ENCODE data around the gene ISG15.
"Not testable (repeated sequence)": the region's sequence is repeated elsewhere in the genome, so short reads cannot be mapped to it uniquely, and the experiment has no call there.

The ISG15 gene

DNA sequence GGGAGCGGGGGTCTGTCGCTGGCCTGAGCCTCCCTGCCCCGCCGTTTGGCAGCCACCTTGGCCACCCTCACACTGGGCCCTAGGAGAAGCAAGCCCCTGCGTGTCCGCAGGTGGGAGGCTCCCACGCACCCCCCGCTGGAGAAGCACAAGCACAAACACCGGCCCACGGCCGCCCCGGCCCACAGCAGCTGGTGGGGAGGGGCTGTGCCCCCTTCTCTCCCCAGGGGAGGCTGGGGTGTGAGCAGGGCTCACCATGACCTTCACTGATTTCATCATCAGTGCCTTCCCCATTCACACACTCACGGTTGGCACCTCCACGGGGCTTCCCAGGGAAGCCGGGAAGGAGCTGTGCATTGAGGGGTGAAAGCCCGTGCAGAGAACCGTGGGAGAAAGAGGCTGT is 14.5 kb downstream of the ISG15 start:
- CTCF ChIA-PET, result no interaction called here
- Mint-ChIP-seq H3K9me3 (no peaks in the 10 kb centered on the region), H3K27me3 (peaks cover 16% of the 10 kb centered on the region), H3K4me1 (peaks cover 12% of the 10 kb centered on the region), H3K4me3 (no peak overlapping the region), H3K27ac (no peak overlapping the region), H3K36me3 (no peaks in the 10 kb centered on the region)
- DNase-seq, result no peak

DNA sequence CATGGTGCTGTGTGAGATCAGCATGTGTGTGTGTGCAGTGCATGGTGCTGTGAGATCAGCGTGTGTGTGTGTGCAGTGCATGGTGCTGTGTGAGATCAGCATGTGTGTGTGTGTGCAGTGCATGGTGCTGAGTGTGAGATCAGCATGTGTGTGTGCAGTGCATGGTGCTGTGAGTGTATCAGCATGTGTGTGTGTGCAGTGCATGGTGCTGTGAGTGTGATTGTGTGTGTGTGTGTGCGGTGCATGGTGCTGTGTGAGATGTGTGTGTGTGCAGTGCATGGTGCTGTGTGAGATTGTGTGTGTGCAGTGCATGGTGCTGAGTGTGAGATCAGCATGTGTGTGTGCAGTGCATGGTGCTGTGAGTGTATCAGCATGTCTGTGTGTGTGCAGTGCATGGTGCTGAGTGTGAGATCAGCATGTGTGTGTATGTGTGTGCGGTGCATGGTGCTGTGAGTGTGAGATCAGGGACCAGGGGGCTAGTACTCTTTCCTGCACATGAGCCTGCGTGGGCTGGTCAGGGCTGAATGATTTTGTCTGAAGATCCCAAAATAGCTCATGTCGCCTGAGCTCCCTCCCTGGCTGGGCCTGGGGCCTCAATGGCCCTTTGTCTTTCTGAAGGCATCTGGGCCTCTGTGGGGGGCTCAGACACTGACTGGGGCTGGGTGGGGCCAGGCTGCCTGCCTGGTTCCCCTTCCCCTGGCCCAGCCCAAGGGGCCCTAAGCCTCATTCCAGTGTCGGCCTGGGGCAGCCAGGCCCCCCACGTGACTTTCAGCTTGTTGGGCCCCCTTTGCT is 17.8 kb downstream of the ISG15 start:
- CTCF ChIA-PET, result interaction anchor here (2.4 to 3.4 kb wide), 3 partner anchors 8 to 341 kb away, joined by 7 to 33 read pairs (median 13); no protein-coding TSS in a partner anchor
- H3K4me3 Mint-ChIP-seq, H3K4me1 Mint-ChIP-seq, H3K36me3 Mint-ChIP-seq, DNase-seq, H3K27ac Mint-ChIP-seq, H3K9me3 Mint-ChIP-seq: not testable (repeated sequence)
- H3K27me3 Mint-ChIP-seq, result peaks cover 28% of the 10 kb centered on the region

DNA sequence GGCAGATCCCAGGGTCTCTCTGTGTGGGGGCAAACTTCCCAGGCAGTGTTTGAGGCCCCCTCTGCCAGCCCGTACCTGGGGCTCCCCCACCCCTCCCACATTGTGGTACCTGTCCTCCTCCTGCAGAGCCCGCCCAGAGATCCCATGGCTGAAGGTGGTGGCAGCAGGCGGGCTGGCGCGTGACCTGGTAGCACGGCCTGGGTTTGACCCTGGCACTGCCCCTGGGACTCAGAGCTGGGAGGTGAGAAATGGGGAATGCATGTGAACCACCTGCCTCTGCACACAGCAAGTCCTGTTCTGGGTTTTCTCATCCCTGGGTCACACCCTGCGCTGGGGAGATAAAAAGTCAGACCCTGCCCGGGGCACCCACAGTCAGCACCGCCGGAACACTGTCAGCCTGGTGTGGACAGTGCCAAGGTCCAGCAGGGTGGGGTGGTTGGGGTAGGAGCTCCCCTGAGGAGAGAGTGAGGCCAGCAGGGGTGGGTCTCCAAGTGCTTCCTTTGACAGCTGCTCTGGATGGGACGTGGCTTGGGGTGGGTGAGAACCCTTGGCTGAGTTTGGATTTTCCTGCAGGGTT is 18.4 kb downstream of the ISG15 start:
- no peaks in the 10 kb centered on the region for H3K9me3 Mint-ChIP-seq
- H3K27me3 Mint-ChIP-seq, result peaks cover 33% of the 10 kb centered on the region
- no peak overlapping the region for H3K27ac Mint-ChIP-seq
- no peaks in the 10 kb centered on the region for H3K36me3 Mint-ChIP-seq
- H3K4me1 Mint-ChIP-seq, result peaks cover 8% of the 10 kb centered on the region
- DNase-seq, result no peak
- peak overlapping the region; percentile 46 for H3K4me3 Mint-ChIP-seq
- CTCF ChIA-PET, result interaction anchor here (2.1 to 3.4 kb wide), 5 partner anchors 8 to 340 kb away, joined by 7 to 33 read pairs (median 8); partner anchors contain the start of gene ISG15

DNA sequence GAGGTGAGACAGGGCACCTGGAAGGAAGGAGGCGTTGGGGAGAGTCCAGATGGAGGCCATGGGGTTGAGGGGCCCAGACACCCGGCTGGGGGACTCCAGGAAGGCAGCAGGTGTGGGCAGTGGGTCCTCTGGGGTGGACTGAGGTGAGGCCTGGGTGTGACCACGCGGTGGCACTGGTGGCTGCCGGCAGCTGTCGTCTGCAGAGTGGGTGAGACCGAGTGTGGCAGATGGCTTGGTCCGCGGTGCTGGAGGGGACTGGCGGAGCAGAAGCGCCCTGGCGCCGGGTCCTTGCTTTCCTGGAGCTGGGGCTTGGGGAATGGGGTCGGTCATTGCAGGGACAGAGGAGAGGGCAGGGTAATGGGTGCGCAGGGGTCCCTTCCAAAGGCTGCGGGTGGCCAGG is 19.1 kb downstream of the ISG15 start:
- no peaks in the 10 kb centered on the region for H3K36me3 Mint-ChIP-seq
- H3K4me3 Mint-ChIP-seq, result peak overlapping the region; percentile 46

DNA sequence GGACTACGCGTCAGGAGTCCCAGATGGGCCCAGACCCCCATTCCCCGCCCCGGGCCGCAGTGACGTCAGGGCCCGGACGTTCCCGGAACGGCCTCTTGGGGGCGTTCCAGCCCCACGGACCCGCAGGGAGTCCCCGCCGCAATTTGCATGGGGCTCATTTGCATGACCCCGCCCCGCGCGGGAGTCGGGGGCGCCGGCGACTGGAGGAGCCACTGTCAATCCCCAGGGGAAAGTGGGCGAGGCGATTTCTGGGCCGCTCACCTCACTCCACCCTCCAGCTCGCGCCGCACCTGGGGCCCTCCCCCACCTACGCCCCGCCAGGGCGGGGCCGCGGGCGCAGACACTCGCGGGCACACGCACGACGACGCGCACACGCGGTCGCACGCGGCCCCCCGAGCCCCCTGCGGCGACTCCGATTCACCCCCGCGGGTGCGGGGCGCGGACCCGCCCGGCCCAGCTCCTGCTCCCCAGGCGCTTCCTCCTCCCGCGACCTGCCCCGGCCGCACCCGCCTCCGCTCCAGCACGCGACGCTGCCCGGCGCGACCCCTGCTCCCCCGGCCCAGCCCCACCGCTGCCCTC is 19.8 kb downstream of the ISG15 start:
- Mint-ChIP-seq H3K4me3 (peak overlapping the region; percentile 41), H3K27me3 (peaks cover 45% of the 10 kb centered on the region), H3K27ac (no peak overlapping the region), H3K9me3 (no peaks in the 10 kb centered on the region), H3K36me3 (no peaks in the 10 kb centered on the region), H3K4me1 (peaks cover 8% of the 10 kb centered on the region)
- CTCF ChIA-PET, result interaction anchor here (0.8 to 3.4 kb wide), 6 partner anchors 10 to 339 kb away, joined by 3 to 33 read pairs (median 8); partner anchors contain the start of gene ISG15
- peak; percentile 92 for DNase-seq

More for the DNA sequence above, 19.1 kb downstream of the ISG15 start:
- peaks cover 39% of the 10 kb centered on the region for H3K27me3 Mint-ChIP-seq
- CTCF ChIA-PET, result interaction anchor here (2.1 to 3.4 kb wide), 5 partner anchors 9 to 340 kb away, joined by 7 to 33 read pairs (median 8); partner anchors contain the start of gene ISG15
- H3K4me1 Mint-ChIP-seq, result peaks cover 8% of the 10 kb centered on the region
- H3K27ac Mint-ChIP-seq, result peak overlapping the region; percentile 35
- no peak for DNase-seq
- no peaks in the 10 kb centered on the region for H3K9me3 Mint-ChIP-seq

DNA sequence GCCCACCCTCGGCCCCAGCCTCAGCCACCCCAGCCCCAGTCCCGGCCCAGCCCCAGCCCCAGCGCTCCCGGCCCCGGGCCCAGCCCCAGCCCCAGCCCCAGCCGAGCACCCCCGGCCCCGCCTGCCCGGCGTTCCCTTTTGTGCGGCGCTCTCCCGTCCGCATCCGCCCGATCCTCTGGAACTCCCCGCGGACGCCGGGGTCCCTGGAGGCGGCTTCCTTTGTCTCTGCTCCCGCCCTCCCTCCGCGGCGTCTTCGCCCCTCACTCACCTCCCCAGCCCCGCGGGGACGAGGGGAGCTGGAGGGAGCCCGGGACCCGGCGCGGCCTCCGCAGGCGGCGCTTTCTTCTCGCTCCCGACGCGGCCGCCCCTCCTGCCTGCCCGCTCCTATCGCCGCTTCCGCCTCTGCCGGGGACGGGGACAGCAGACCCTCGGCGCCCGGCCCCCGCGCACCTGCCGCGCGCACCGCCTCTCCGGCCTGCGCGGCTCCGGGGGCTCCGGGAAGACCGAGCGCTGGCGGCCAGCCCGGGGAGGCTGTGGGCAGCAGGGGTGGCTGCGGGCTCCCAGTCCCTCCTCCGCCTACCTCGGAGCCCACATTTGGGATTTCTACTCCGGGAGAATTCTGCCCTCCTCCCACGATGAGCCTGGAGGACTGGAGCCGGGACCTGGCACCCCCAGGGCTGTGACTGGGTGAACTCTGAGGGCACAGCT is 20.6 kb downstream of the ISG15 start:
- CTCF ChIA-PET, result interaction anchor here (0.8 to 3.4 kb wide), 6 partner anchors 10 to 338 kb away, joined by 3 to 33 read pairs (median 8); partner anchors contain the start of gene ISG15
- Mint-ChIP-seq H3K36me3 (no peaks in the 10 kb centered on the region), H3K27ac (no peak overlapping the region), H3K9me3 (no peaks in the 10 kb centered on the region), H3K27me3 (peaks cover 53% of the 10 kb centered on the region), H3K4me1 (peaks cover 15% of the 10 kb centered on the region), H3K4me3 (peak overlapping the region; percentile 35)
- DNase-seq, result peak; percentile 48

DNA sequence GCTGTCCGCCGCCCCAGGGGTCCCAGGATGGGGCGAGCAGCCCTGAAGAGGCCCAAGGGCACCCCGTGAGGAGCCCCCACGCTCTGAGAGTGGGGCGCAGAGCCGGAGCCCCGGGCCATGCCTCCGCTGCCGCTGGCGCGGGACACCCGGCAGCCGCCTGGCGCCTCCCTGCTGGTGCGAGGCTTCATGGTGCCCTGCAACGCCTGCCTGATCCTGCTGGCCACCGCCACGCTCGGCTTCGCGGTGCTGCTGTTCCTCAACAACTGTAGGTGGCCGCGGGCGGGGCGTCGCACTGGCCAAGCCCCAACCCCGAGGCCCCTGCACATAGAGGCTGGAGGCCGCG is 21.1 kb downstream of the ISG15 start:
- Mint-ChIP-seq H3K27me3 (peaks cover 58% of the 10 kb centered on the region), H3K9me3 (no peaks in the 10 kb centered on the region), H3K27ac (no peak overlapping the region), H3K36me3 (no peaks in the 10 kb centered on the region), H3K4me3 (peak overlapping the region; percentile 35), H3K4me1 (peaks cover 20% of the 10 kb centered on the region)
- CTCF ChIA-PET, result interaction anchor here (3.4 kb wide), 1 partner anchor 29 kb away, joined by 33 read pairs; no protein-coding TSS in a partner anchor
- DNase-seq, result no peak

DNA sequence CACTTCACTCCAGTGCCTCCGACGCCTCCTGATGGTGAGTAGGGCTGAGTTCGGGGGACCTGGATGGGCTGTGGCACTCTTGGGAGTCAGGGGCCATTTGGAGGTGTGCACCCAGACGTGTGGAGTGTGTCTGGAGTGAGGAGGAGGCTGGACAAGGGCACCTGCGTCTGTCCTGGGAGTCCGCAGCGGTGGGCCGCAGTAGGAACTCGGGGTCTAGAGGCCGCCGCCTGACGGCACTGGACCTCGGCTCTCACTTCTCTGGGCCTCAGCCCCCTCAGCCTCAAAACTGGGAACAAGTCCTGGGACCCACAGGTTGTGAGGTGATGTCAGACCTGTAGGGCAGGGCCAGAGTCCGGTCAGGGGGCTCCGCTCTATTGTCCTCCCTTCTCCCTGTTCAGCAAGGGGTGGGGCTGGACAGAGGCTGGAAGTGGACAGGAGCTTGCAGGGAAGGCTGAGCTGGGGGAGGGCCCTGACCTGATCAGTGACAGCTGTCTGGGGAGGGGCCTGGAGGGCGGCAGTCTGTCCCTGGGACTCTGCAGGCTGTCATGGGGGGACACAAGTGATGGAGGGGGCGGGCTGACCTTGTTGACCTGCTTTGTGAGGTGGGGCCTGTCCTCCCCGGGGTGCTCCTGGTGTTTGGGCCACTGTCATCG is 22.1 kb downstream of the ISG15 start:
- Mint-ChIP-seq H3K36me3 (no peaks in the 10 kb centered on the region), H3K27ac (no peak overlapping the region), H3K9me3 (no peaks in the 10 kb centered on the region), H3K4me3 (no peak overlapping the region), H3K4me1 (peaks cover 25% of the 10 kb centered on the region), H3K27me3 (peaks cover 68% of the 10 kb centered on the region)
- no peak for DNase-seq
- CTCF ChIA-PET, result interaction anchor here (0.6 kb wide), 1 partner anchor 29 kb away, joined by 4 read pairs; no protein-coding TSS in a partner anchor

DNA sequence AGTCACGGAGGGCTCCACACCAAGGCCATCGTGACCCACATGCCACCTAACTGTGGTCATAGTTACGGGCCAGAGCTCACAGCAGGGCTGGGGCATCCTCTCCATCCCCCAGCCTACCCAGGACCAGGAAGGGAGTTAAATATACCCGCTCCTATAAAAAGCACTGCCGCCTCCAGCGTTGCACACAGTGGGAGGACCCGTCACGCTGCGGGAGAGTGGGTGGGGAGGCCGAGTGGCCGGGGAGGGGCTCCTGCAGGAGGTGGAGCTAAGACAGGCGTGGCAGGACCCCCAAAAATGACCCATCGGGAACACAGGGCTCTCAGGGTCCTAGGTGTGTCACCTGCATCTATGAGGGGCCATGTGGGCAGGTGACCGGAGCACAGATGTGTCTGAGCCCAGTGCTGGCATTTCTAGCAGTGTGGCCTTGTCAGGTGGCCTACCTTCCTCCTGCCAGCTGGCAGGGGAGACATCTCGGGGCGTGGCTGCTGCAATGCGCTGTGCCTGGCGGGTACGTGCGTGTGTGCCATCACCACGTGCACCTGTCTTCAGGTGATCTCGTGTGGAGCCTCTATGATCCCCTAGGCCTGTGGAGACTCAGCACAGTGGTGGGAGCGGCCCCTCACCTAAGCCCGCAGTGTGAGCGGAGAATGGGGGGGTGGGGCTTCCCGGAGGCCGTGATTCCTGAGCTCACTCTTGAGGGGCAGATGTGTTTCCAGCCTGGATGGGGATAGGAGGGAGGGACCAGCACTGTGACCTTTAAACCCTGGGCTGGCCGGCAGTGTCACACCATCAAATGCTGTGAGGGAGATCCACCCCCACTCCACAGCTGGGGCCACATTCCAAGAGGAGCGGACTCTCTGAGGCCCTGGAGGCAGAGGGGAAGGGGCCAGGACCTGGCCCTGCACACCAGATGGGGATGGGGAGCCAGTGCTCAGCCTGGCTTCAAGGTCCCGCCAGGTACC is 24.4 kb downstream of the ISG15 start:
- Mint-ChIP-seq H3K27me3 (peaks cover 68% of the 10 kb centered on the region), H3K4me3 (no peak overlapping the region), H3K27ac (no peak overlapping the region), H3K36me3 (no peaks in the 10 kb centered on the region), H3K4me1 (peaks cover 18% of the 10 kb centered on the region), H3K9me3 (no peaks in the 10 kb centered on the region)
- DNase-seq, result no peak
- CTCF ChIA-PET, result interaction anchor here (0.7 to 5.5 kb wide), 4 partner anchors 26 to 84 kb away, joined by 3 to 30 read pairs (median 4); no protein-coding TSS in a partner anchor

DNA sequence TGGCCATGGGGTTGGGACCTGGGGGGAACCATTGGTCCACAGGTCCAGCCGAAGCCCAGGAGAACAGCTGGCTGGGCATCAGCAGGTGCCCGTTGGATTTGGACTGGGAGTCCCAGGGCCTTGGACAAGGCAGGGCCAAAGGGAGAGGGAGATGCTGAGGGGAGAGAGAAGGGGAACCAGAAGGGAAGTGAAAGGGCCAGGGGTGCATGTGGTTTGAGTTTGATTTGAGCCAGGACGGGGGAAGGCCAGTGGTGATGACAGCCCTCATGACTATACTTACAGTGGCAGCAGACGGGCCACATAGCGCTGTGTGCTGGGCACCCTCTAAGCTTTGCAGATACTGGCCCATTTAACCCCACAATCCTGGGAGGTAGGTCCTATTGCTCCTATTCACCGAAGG is 25.4 kb downstream of the ISG15 start:
- CTCF ChIA-PET, result interaction anchor here (1.1 to 5.5 kb wide), 2 partner anchors 25 to 36 kb away, joined by 4 to 30 read pairs; no protein-coding TSS in a partner anchor
- H3K4me3 Mint-ChIP-seq, result no peak overlapping the region
- DNase-seq, result no peak

DNA sequence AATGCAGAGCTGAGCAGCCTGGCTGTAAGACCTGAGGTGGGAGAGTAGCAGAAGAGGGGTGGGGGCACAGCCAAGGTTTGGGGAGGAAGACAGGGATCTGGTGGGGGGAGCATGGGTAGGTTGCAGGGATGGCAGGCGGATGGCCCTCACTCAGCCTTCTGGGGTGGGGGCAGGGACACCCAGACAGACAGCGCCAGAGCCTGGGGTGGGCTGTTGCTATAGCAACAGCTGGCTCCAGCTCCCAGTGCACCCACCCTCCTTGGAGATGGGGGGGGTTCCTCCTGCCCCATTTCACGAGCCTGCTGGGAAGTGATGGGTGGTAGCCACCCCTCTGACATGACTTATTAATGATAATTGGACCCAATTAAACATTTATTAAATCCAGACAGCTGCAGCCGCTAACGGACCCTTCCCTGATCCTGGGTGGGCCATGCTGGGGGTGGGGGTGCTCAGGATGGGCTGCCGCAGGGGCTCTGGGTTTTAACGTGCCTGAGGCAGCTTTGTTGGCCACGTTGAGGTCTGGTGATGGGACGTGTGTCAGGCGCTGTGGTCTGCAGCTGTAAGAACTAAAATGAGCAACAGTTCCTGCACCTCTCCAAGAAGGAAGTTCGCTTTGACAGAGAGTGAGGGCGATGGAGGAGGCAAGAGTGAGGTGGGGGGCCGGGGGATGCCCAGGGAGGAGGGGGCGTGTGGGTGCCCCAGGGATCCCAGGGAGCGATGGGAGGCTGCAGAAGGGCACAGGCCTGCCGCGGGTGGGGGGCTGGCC is 26.0 kb downstream of the ISG15 start:
- H3K4me1 Mint-ChIP-seq, result peaks cover 18% of the 10 kb centered on the region
- H3K27me3 Mint-ChIP-seq, result peaks cover 60% of the 10 kb centered on the region
- peak overlapping the region; percentile 46 for H3K4me3 Mint-ChIP-seq
- CTCF ChIA-PET, result interaction anchor here (0.5 to 5.5 kb wide), 8 partner anchors 18 to 462 kb away, joined by 3 to 30 read pairs (median 4); no protein-coding TSS in a partner anchor
- no peaks in the 10 kb centered on the region for H3K9me3 Mint-ChIP-seq
- H3K27ac Mint-ChIP-seq, result no peak overlapping the region
- no peak for DNase-seq
- no peaks in the 10 kb centered on the region for H3K36me3 Mint-ChIP-seq

More for the DNA sequence above, 25.4 kb downstream of the ISG15 start:
- Mint-ChIP-seq H3K36me3 (no peaks in the 10 kb centered on the region), H3K27me3 (peaks cover 66% of the 10 kb centered on the region), H3K9me3 (no peaks in the 10 kb centered on the region), H3K4me1 (peaks cover 18% of the 10 kb centered on the region), H3K27ac (no peak overlapping the region)

All from activated naive CD4-positive, alpha-beta T cell treated with anti-CD3 and anti-CD28 coated beads, Interleukin-2, amount 10 ng/mL, durations not matched to agents 7 days and 5 days (primary cell).